ENCODE data around the gene LHFPL6. TPM values are rescaled to one million over a fixed set of nuclear protein-coding genes. Genes with fewer than 3 reads are reported as not detected.

The LHFPL6 gene
- total and polyA plus RNA-seq, 2 experiments from 2014 or later: 7.8 to 9.5 TPM

DNA sequence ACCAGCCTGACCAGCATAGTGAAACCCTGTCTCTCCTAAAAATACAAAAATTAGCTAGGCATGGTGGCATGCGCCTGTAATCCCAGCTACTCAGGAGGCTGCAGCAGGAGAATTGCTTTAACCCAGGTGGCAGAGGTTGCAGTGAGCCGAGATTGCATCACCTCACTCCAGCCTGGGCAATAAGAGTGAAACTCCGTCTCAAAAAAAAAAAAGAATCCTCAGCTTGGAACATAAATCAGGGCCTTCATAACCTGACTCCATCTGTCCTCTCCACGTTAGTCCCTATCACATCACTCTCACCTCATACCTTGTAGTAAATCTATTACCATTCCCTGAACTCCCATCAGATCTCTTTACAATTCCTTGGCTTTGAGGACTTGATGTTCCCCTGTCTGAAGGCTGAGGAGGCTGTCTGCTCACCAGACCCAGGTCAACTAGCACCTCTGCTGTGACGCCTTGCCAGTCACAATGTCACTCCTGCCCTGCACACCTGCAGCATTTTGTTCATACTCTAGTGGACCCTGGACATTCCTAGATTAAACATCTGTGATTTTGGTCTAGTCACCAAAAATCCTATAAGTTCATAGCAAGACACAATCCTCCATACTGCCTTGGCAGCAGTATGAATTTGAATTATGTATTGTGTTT lies 15.9 kb downstream of the LHFPL6 start:
- H3K27ac Mint-ChIP-seq: peak overlapping the region; percentile 5; the same call in 1 of the 2 replicates

More for the DNA sequence above, 15.9 kb downstream of the LHFPL6 start:
- Mint-ChIP-seq H3K9me3 (no peaks in the 10 kb centered on the region), H3K4me3 (no peak overlapping the region), H3K4me1 (peaks cover 10% of the 10 kb centered on the region; the same call in 2 of the 3 replicates), H3K27me3 (ENCODE audit: insufficient read depth, low read depth, poor library complexity) (peaks cover 5% of the 10 kb centered on the region), H3K36me3 (ENCODE audit: low read depth) (no peaks in the 10 kb centered on the region)
- Histone ChIP-seq H3K27ac (ENCODE audit: low read depth) (no peak overlapping the region), H3K9me2 (ENCODE audit: insufficient read depth) (no peaks in the 10 kb centered on the region), H3K4me2 (no peak overlapping the region), H4K20me1 (replicated peaks; ENCODE audit: insufficient read depth) (no peaks in the 10 kb centered on the region), H3K4me3 (no peak overlapping the region), H3K4me1 (ENCODE audit: insufficient read depth) (no peaks in the 10 kb centered on the region), H3K27me3 (ENCODE audit: insufficient read depth) (no peaks in the 10 kb centered on the region), H3K36me3 (ENCODE audit: insufficient read depth) (no peaks in the 10 kb centered on the region), H3F3A (replicated peaks; ENCODE audit: low read depth) (no peaks in the 10 kb centered on the region), H2AFZ (no peak overlapping the region), H3K79me2 (replicated peaks; ENCODE audit: insufficient read depth) (no peaks in the 10 kb centered on the region)
- no peak for ATAC-seq
- DNase-seq (ENCODE audit: low spot score): no peak
- TF ChIP-seq NANOG (IDR thresholded peaks at IDR 0.05; ENCODE audit: borderline replicate concordance) (no peak), ZNF114 (CRISPR knock-in tag; IDR thresholded peaks at IDR 0.05) (no peak), JUNB (IDR thresholded peaks at IDR 0.05; ENCODE audit: unreplicated experiment) (no peak), EZH2 (IDR thresholded peaks at IDR 0.05; ENCODE audit: low read depth, unreplicated experiment) (no peak), POLR2AphosphoS5 (IDR thresholded peaks at IDR 0.05; ENCODE audit: low read depth) (no peak), ZNF331 (CRISPR knock-in tag; IDR thresholded peaks at IDR 0.05; ENCODE audit: low read depth) (no peak), STAT1 (IDR thresholded peaks at IDR 0.05; ENCODE audit: unreplicated experiment) (no peak), CREB1 (CRISPR knock-in tag; IDR thresholded peaks at IDR 0.05; ENCODE audit: low read depth) (no peak), EZH2phosphoT487 (IDR thresholded peaks at IDR 0.05; ENCODE audit: unreplicated experiment) (no peak)
- TF ChIP-seq, protein P1, sequence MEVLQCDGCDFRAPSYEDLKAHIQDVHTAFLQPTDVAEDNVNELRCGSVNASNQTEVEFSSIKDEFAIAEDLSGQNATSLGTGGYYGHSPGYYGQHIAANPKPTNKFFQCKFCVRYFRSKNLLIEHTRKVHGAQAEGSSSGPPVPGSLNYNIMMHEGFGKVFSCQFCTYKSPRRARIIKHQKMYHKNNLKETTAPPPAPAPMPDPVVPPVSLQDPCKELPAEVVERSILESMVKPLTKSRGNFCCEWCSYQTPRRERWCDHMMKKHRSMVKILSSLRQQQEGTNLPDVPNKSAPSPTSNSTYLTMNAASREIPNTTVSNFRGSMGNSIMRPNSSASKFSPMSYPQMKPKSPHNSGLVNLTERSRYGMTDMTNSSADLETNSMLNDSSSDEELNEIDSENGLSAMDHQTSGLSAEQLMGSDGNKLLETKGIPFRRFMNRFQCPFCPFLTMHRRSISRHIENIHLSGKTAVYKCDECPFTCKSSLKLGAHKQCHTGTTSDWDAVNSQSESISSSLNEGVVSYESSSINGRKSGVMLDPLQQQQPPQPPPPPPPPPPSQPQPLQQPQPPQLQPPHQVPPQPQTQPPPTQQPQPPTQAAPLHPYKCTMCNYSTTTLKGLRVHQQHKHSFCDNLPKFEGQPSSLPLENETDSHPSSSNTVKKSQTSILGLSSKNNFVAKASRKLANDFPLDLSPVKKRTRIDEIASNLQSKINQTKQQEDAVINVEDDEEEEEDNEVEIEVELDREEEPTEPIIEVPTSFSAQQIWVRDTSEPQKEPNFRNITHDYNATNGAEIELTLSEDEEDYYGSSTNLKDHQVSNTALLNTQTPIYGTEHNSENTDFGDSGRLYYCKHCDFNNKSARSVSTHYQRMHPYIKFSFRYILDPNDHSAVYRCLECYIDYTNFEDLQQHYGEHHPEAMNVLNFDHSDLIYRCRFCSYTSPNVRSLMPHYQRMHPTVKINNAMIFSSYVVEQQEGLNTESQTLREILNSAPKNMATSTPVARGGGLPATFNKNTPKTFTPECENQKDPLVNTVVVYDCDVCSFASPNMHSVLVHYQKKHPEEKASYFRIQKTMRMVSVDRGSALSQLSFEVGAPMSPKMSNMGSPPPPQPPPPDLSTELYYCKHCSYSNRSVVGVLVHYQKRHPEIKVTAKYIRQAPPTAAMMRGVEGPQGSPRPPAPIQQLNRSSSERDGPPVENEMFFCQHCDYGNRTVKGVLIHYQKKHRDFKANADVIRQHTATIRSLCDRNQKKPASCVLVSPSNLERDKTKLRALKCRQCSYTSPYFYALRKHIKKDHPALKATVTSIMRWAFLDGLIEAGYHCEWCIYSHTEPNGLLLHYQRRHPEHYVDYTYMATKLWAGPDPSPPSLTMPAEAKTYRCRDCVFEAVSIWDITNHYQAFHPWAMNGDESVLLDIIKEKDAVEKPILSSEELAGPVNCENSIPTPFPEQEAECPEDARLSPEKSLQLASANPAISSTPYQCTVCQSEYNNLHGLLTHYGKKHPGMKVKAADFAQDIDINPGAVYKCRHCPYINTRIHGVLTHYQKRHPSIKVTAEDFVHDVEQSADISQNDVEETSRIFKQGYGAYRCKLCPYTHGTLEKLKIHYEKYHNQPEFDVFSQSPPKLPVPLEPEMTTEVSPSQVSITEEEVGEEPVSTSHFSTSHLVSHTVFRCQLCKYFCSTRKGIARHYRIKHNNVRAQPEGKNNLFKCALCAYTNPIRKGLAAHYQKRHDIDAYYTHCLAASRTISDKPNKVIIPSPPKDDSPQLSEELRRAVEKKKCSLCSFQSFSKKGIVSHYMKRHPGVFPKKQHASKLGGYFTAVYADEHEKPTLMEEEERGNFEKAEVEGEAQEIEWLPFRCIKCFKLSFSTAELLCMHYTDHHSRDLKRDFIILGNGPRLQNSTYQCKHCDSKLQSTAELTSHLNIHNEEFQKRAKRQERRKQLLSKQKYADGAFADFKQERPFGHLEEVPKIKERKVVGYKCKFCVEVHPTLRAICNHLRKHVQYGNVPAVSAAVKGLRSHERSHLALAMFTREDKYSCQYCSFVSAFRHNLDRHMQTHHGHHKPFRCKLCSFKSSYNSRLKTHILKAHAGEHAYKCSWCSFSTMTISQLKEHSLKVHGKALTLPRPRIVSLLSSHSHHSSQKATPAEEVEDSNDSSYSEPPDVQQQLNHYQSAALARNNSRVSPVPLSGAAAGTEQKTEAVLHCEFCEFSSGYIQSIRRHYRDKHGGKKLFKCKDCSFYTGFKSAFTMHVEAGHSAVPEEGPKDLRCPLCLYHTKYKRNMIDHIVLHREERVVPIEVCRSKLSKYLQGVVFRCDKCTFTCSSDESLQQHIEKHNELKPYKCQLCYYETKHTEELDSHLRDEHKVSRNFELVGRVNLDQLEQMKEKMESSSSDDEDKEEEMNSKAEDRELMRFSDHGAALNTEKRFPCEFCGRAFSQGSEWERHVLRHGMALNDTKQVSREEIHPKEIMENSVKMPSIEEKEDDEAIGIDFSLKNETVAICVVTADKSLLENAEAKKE (CRISPR knock-in tag; IDR thresholded peaks at IDR 0.05): no peak
- TF ChIP-seq, protein P2, sequence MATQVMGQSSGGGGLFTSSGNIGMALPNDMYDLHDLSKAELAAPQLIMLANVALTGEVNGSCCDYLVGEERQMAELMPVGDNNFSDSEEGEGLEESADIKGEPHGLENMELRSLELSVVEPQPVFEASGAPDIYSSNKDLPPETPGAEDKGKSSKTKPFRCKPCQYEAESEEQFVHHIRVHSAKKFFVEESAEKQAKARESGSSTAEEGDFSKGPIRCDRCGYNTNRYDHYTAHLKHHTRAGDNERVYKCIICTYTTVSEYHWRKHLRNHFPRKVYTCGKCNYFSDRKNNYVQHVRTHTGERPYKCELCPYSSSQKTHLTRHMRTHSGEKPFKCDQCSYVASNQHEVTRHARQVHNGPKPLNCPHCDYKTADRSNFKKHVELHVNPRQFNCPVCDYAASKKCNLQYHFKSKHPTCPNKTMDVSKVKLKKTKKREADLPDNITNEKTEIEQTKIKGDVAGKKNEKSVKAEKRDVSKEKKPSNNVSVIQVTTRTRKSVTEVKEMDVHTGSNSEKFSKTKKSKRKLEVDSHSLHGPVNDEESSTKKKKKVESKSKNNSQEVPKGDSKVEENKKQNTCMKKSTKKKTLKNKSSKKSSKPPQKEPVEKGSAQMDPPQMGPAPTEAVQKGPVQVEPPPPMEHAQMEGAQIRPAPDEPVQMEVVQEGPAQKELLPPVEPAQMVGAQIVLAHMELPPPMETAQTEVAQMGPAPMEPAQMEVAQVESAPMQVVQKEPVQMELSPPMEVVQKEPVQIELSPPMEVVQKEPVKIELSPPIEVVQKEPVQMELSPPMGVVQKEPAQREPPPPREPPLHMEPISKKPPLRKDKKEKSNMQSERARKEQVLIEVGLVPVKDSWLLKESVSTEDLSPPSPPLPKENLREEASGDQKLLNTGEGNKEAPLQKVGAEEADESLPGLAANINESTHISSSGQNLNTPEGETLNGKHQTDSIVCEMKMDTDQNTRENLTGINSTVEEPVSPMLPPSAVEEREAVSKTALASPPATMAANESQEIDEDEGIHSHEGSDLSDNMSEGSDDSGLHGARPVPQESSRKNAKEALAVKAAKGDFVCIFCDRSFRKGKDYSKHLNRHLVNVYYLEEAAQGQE (IDR thresholded peaks at IDR 0.05; ENCODE audit: unreplicated experiment): no peak
- TF ChIP-seq, protein P3, sequence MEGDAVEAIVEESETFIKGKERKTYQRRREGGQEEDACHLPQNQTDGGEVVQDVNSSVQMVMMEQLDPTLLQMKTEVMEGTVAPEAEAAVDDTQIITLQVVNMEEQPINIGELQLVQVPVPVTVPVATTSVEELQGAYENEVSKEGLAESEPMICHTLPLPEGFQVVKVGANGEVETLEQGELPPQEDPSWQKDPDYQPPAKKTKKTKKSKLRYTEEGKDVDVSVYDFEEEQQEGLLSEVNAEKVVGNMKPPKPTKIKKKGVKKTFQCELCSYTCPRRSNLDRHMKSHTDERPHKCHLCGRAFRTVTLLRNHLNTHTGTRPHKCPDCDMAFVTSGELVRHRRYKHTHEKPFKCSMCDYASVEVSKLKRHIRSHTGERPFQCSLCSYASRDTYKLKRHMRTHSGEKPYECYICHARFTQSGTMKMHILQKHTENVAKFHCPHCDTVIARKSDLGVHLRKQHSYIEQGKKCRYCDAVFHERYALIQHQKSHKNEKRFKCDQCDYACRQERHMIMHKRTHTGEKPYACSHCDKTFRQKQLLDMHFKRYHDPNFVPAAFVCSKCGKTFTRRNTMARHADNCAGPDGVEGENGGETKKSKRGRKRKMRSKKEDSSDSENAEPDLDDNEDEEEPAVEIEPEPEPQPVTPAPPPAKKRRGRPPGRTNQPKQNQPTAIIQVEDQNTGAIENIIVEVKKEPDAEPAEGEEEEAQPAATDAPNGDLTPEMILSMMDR (conservative IDR thresholded peaks at IDR 0.05; ENCODE audit: low read depth in 2 of 2): no peak
- TF ChIP-seq, protein P4, sequence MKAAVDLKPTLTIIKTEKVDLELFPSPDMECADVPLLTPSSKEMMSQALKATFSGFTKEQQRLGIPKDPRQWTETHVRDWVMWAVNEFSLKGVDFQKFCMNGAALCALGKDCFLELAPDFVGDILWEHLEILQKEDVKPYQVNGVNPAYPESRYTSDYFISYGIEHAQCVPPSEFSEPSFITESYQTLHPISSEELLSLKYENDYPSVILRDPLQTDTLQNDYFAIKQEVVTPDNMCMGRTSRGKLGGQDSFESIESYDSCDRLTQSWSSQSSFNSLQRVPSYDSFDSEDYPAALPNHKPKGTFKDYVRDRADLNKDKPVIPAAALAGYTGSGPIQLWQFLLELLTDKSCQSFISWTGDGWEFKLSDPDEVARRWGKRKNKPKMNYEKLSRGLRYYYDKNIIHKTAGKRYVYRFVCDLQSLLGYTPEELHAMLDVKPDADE (IDR thresholded peaks at IDR 0.05): no peak

All from GM23338 (cell line).